H1 (cell line): ENCODE measurements around the gene C19orf47. TPM values are rescaled to one million over a fixed set of nuclear protein-coding genes. Genes with fewer than 3 reads are reported as not detected.

ENCODE experiments used
- CTCF ChIA-PET: fragments of 300-600 bp; sonication (Branson Sonifier 250); formaldehyde crosslinking; loops from one replicate; lab custom pipeline; 2021; ENCODE audit not compliant: partially characterized antibody; lab: Charles Lee
- POLR2A ChIA-PET: fragments of 300-600 bp; sonication (Branson Sonifier 250); formaldehyde crosslinking; loops from one replicate; lab custom pipeline; 2021; ENCODE audit warnings: inconsistent platforms; ENCODE audit not compliant: partially characterized antibody; lab: Charles Lee
- DNase-seq, 2 experiments: peaks; one replicate each; pipeline versions ENCODE4 v3.0.0 to v3.0.0-alpha.2; 2010 to 2022; ENCODE audit warnings: low spot score in 2 of 2, low read depth in 1 of 2, mixed read lengths in 1 of 2
- FAIRE-seq: peaks from 2 replicates; lab custom pipeline; 2011; peaks lifted over from hg19 to GRCh38; lab: Jason Lieb, UNC
- H2AFZ ChIP-seq: 2 replicates; pipeline ENCODE4 v1.8.1; 2012; ENCODE audit warnings: low read length, inconsistent platforms
- H2AK5ac ChIP-seq: 2 replicates; pipeline ENCODE4 v1.6.1; 2013; ENCODE audit warnings: low read depth, low read length
- H2BK120ac ChIP-seq: replicated peaks from 2 replicates; pipeline ENCODE3; 2013; ENCODE audit warnings: low read depth, low read length, inconsistent platforms
- H2BK12ac ChIP-seq: 2 replicates; pipeline ENCODE4 v1.6.1; 2013; ENCODE audit warnings: low read depth, low read length
- H2BK15ac ChIP-seq: 2 replicates; pipeline ENCODE4 v1.6.1; 2013; ENCODE audit warnings: low read length
- H2BK20ac ChIP-seq: 2 replicates; pipeline ENCODE4 v1.6.1; 2013; ENCODE audit warnings: low read length
- H2BK5ac ChIP-seq: 2 replicates; pipeline ENCODE4 v1.6.1; 2013; ENCODE audit warnings: low read depth, low read length
- H3K14ac ChIP-seq: 2 replicates; pipeline ENCODE4 v1.6.1; 2013; ENCODE audit warnings: inconsistent platforms; ENCODE audit not compliant: insufficient read length
- H3K18ac ChIP-seq: 2 replicates; pipeline ENCODE4 v1.6.1; 2013; ENCODE audit warnings: low read length; ENCODE audit errors: extremely low read depth
- H3K23ac ChIP-seq: 2 replicates; pipeline ENCODE4 v1.6.1; 2013; ENCODE audit warnings: inconsistent platforms; ENCODE audit not compliant: insufficient read length
- H3K23me2 ChIP-seq: 2 replicates; pipeline ENCODE4 v1.6.1; 2013; ENCODE audit warnings: low read depth, low read length
- H3K27ac ChIP-seq: 2 replicates; pipeline ENCODE4 v1.6.1; 2011; ENCODE audit warnings: low read depth, low read length, inconsistent platforms
- H3K27me3 ChIP-seq, 4 experiments: replicated peaks in 1 of 4; 1 replicate in 1 of 4; 2 replicates in 3 of 4; pipeline versions ENCODE4 v1.6.1 to v1.8.1; 2011 to 2013; ENCODE audit warnings: low read length in 3 of 4, mild to moderate bottlenecking in 3 of 4, inconsistent platforms in 2 of 4, mixed read lengths in 2 of 4, moderate library complexity in 1 of 4; ENCODE audit not compliant: control insufficient read depth in 3 of 4, insufficient read depth in 3 of 4; ENCODE audit errors: extremely low read depth in 1 of 4
- H3K36me3 ChIP-seq, 4 experiments: 2 replicates each; pipeline versions ENCODE4 v1.6.1 to v1.8.1; 2011 to 2013; ENCODE audit warnings: mild to moderate bottlenecking in 4 of 4, low read length in 3 of 4, moderate library complexity in 2 of 4, control low read depth in 1 of 4, inconsistent platforms in 1 of 4; ENCODE audit not compliant: insufficient read depth in 4 of 4, control insufficient read depth in 2 of 4
- H3K4ac ChIP-seq: replicated peaks from 2 replicates; pipeline ENCODE3; 2013; ENCODE audit warnings: low read length, low read depth, mixed read lengths, inconsistent platforms; ENCODE audit not compliant: insufficient read length
- H3K4me1 ChIP-seq, 4 experiments: replicated peaks in 1 of 4; 1 replicate in 1 of 4; 2 replicates in 3 of 4; pipeline versions ENCODE4 v1.6.1 to v1.8.1; 2011 to 2013; ENCODE audit warnings: low read length in 3 of 4, inconsistent platforms in 2 of 4, mixed read lengths in 1 of 4; ENCODE audit not compliant: insufficient read depth in 4 of 4, control insufficient read depth in 3 of 4
- H3K4me2 ChIP-seq, 2 experiments: 2 replicates each; pipeline versions ENCODE4 v1.6.1 to v1.8.1; 2011 to 2013; ENCODE audit warnings: low read depth in 2 of 2, low read length in 2 of 2, control low read depth in 1 of 2, inconsistent platforms in 1 of 2, mild to moderate bottlenecking in 1 of 2; ENCODE audit not compliant: insufficient read depth in 1 of 2
- H3K4me3 ChIP-seq, 4 experiments: fragments of 200-600, 300-600 bp in 1 of 4; sonication (generic), shearing (Covaris generic), sonication (Bioruptor Twin) in 1 of 4; 2 replicates each; pipeline versions ENCODE4 v1.5.1 to v1.8.1; 2011 to 2016; ENCODE audit warnings: low read length in 4 of 4, low read depth in 3 of 4, control low read depth in 2 of 4, inconsistent platforms in 2 of 4, mild to moderate bottlenecking in 2 of 4, mixed read lengths in 1 of 4, moderate library complexity in 1 of 4; ENCODE audit not compliant: insufficient read depth in 2 of 4; ENCODE audit errors: extremely low read depth in 1 of 4
- H3K56ac ChIP-seq: replicated peaks from 2 replicates; pipeline ENCODE3; 2013; ENCODE audit warnings: low read depth, mild to moderate bottlenecking, mixed read lengths, low read length, inconsistent platforms; ENCODE audit not compliant: insufficient read length
- H3K79me1 ChIP-seq: 2 replicates; pipeline ENCODE4 v1.6.1; 2013; ENCODE audit warnings: low read depth, low read length, control low read depth
- H3K79me2 ChIP-seq, 2 experiments: 2 replicates each; pipeline versions ENCODE4 v1.6.1 to v1.8.1; 2012 to 2013; ENCODE audit warnings: low read length in 2 of 2, mild to moderate bottlenecking in 2 of 2, inconsistent platforms in 1 of 2; ENCODE audit not compliant: insufficient read depth in 2 of 2, control insufficient read depth in 1 of 2
- H3K9ac ChIP-seq, 4 experiments: replicated peaks in 1 of 4; 1 replicate in 1 of 4; 2 replicates in 3 of 4; pipeline versions ENCODE4 v1.6.1 to v1.8.1; 2011 to 2013; ENCODE audit warnings: low read depth in 3 of 4, low read length in 3 of 4, control low read depth in 2 of 4, mild to moderate bottlenecking in 2 of 4, moderate library complexity in 2 of 4, inconsistent platforms in 1 of 4; ENCODE audit errors: extremely low read depth in 1 of 4
- H3K9me3 ChIP-seq, 2 experiments: 2 replicates each; pipeline versions ENCODE4 v1.6.1 to v1.8.1; 2012 to 2013; ENCODE audit warnings: mild to moderate bottlenecking in 2 of 2, moderate library complexity in 2 of 2, control low read depth in 1 of 2, inconsistent platforms in 1 of 2, low read depth in 1 of 2, low read length in 1 of 2, mixed read lengths in 1 of 2; ENCODE audit not compliant: insufficient read depth in 2 of 2
- H4K20me1 ChIP-seq, 2 experiments: replicated peaks in 1 of 2; 2 replicates each; pipeline versions ENCODE3 to v1.8.1; 2011 to 2013; ENCODE audit warnings: inconsistent platforms in 2 of 2, low read length in 2 of 2, mild to moderate bottlenecking in 1 of 2; ENCODE audit not compliant: insufficient read depth in 2 of 2, control insufficient read depth in 1 of 2
- H4K5ac ChIP-seq: 2 replicates; pipeline ENCODE4 v1.6.1; 2013; ENCODE audit warnings: low read length, low read depth, mixed read lengths, inconsistent platforms; ENCODE audit not compliant: insufficient read length
- H4K8ac ChIP-seq: 2 replicates; pipeline ENCODE4 v1.8.0; 2013; ENCODE audit warnings: mild to moderate bottlenecking, moderate library complexity, low read length, inconsistent platforms; ENCODE audit not compliant: insufficient read depth; ENCODE audit errors: extremely low read depth
- H4K91ac ChIP-seq: replicated peaks from 2 replicates; pipeline ENCODE3; 2013; ENCODE audit warnings: low read length, mixed read lengths, inconsistent platforms; ENCODE audit not compliant: insufficient read length
- BCL11A ChIP-seq, 2 experiments: IDR thresholded peaks; one replicate each; pipeline ENCODE4 v1.6.1; 2011; ENCODE audit warnings: low read depth in 2 of 2, low read length in 2 of 2, mild to moderate bottlenecking in 2 of 2
- EZH2 ChIP-seq: fragments of 200-600 bp; sonication (generic); IDR thresholded peaks from 2 replicates; pipeline ENCODE4 v1.7.1; 2012; ENCODE audit warnings: low read depth, mild to moderate bottlenecking, moderate library complexity, low read length, inconsistent platforms; ENCODE audit not compliant: severe bottlenecking
- HDAC2 ChIP-seq, 2 experiments: fragments of 300-600 bp in 1 of 2; sonication (generic) in 1 of 2; IDR thresholded peaks; 2 replicates each; pipeline ENCODE4 v1.6.1; 2011 to 2012; ENCODE audit warnings: low read depth in 2 of 2, low read length in 2 of 2, mild to moderate bottlenecking in 2 of 2, moderate library complexity in 2 of 2, borderline replicate concordance in 1 of 2, inconsistent platforms in 1 of 2
- HDAC6 ChIP-seq: IDR thresholded peaks from one replicate; pipeline ENCODE4 v1.7.1; 2012; ENCODE audit warnings: low read depth, mild to moderate bottlenecking, inconsistent platforms, low read length, moderate library complexity
- MAFK ChIP-seq: IDR thresholded peaks from 2 replicates; pipeline ENCODE4 v1.6.1; 2012; ENCODE audit warnings: low read depth, mild to moderate bottlenecking, improper control_type of control experiment, low read length
- POLR2A ChIP-seq, 2 experiments: IDR thresholded peaks; 1 replicate in 1 of 2; 2 replicates in 1 of 2; pipeline ENCODE4 v1.6.1; 2011; ENCODE audit warnings: low read depth in 2 of 2, low read length in 2 of 2, mild to moderate bottlenecking in 2 of 2; ENCODE audit errors: control extremely low read depth in 1 of 2
- POU5F1 ChIP-seq: IDR thresholded peaks from 2 replicates; pipeline ENCODE4 v1.6.1; 2011; ENCODE audit warnings: low read depth, mild to moderate bottlenecking, low read length, moderate library complexity
- SRF ChIP-seq: IDR thresholded peaks from 2 replicates; pipeline ENCODE4 v1.6.1; 2011; ENCODE audit warnings: mild to moderate bottlenecking, low read depth, low read length, moderate library complexity
- SUZ12 ChIP-seq: fragments of 200-600 bp; sonication (generic); IDR thresholded peaks from 2 replicates; pipeline ENCODE4 v1.6.1; 2012; ENCODE audit warnings: mild to moderate bottlenecking, inconsistent platforms, low read length, moderate library complexity, mixed read lengths
- TEAD4 ChIP-seq: IDR thresholded peaks from 2 replicates; pipeline ENCODE4 v1.6.1; 2012; ENCODE audit warnings: low read depth, low read length, inconsistent platforms, mixed read lengths
- ZNF274 ChIP-seq: IDR thresholded peaks from 2 replicates; pipeline ENCODE4 v1.7.0; 2012; ENCODE audit warnings: low read length, borderline replicate concordance; ENCODE audit errors: extremely low read depth
- WGBS, 2 experiments: shearing (Covaris generic) in 1 of 2; methylation state at CpG; one replicate each; pipeline versions ENCODE4 v1.1.6 to v1.1.7; 2013 to 2015; ENCODE audit warnings: low lambda C conversion rate in 2 of 2, mixed read lengths in 2 of 2, inconsistent platforms in 1 of 2, low coverage in 1 of 2, missing lambda C conversion rate in 1 of 2; ENCODE audit not compliant: insufficient replicate concordance in 2 of 2, insufficient coverage in 1 of 2, insufficient read length in 1 of 2; ENCODE audit errors: extremely low coverage in 1 of 2, missing lambda C conversion rate in 1 of 2; 5-methylcytosine and 5-hydroxymethylcytosine counted together
- polyA plus RNA-seq, 7 experiments: library from polyadenylated mRNA; depleted of rRNA in 3 of 7; stranded (reverse) in 5 of 7; unstranded in 2 of 7; fragments of >200 nt in 5 of 7; fragments of 200-250 nt in 2 of 7; gene quantifications; 1 replicate in 5 of 7; 2 replicates in 1 of 7; 4 replicates in 1 of 7; pipeline versions ENCODE4 v1.2.1 to v1.2.3, GENCODE V29; 2011 to 2013; ENCODE audit warnings: missing spikeins in 2 of 7, mixed read lengths in 2 of 7
- total RNA-seq: library from RNA; stranded (reverse); fragmentation: NEBNext Ultra II Directional; extraction: Animal tissue kit (Norgen Biotek cat#: 25700); gene quantifications from 2 replicates; pipeline ENCODE4 v1.2.1, GENCODE V29; 2021
- TF ChIP-seq, protein P1 (sequence below): IDR thresholded peaks from 2 replicates; pipeline ENCODE4 v1.6.1; 2012; ENCODE audit warnings: low read length, inconsistent platforms

The C19orf47 gene
- total and polyA plus RNA-seq, 2 of the 8 experiments (the other 6 are each of a cell fraction or from before 2014, with no cell fraction given), result 17.8 to 27.3 TPM

GRCh38 chr19:40365010-40365409, 16.8 kb upstream of the C19orf47 start:
- peak overlapping the region in 3 of 4 experiments; percentile 29 to 76 (median 59); a peak in 5 of 8 replicates for H3K4me3 ChIP-seq
- H2AK5ac ChIP-seq, result no peak overlapping the region
- H4K8ac ChIP-seq, result no peak overlapping the region; the same call in 1 of the 2 replicates
- no peak overlapping the region for H3K27ac ChIP-seq
- no peak overlapping the region for H3K18ac ChIP-seq
- H3K9me3 ChIP-seq, result no peaks in the 10 kb centered on the region
- H3K9ac ChIP-seq, result no peak overlapping the region
- H2BK120ac ChIP-seq, result no peak overlapping the region
- no peaks in the 10 kb centered on the region for H3K27me3 ChIP-seq
- no peak overlapping the region for H2BK12ac ChIP-seq
- 86% methylated on average over 3 of the region's 3 CpGs; no CpG with 5 or more reads in 1 of the 2 experiments for WGBS, 2 experiments
- H4K91ac ChIP-seq, result no peak overlapping the region
- peaks cover 0 to 19% (median 6%) of the 10 kb centered on the region in 4 experiments; a peak in 6 of 8 replicates for H3K36me3 ChIP-seq
- no peaks in the 10 kb centered on the region for H3K79me2 ChIP-seq
- no peak overlapping the region for H4K5ac ChIP-seq
- no peak overlapping the region; the same call in 1 of the 2 replicates for H2BK15ac ChIP-seq
- H3K14ac ChIP-seq, result no peak overlapping the region
- POLR2A ChIA-PET, result interaction anchor here (0.6 to 2.8 kb wide), 5 partner anchors 9 to 56 kb away, joined by 3 to 9 read pairs (median 5); no protein-coding TSS in a partner anchor
- H2BK5ac ChIP-seq, result no peak overlapping the region
- FAIRE-seq (no peak), DNase-seq (no peak)
- no peak overlapping the region for H3K56ac ChIP-seq
- H2BK20ac ChIP-seq, result no peak overlapping the region
- peak overlapping the region; percentile 76 to 89; a peak in 2 of 4 replicates for H3K4me2 ChIP-seq
- no peak overlapping the region for H3K23ac ChIP-seq
- H3K23me2 ChIP-seq, result peaks cover 2% of the 10 kb centered on the region
- peaks cover 0 to 16% (median 10%) of the 10 kb centered on the region in 4 experiments; a peak in 6 of 7 replicates for H3K4me1 ChIP-seq
- H4K20me1 ChIP-seq, result peaks cover 0 to 3% of the 10 kb centered on the region in 2 experiments
- CTCF ChIA-PET, result interaction anchor here (1.0 to 4.0 kb wide), 4 partner anchors 16 to 60 kb away, joined by 3 to 19 read pairs (median 7); partner anchors contain the start of genes C19orf47 and PLD3
- H3K79me1 ChIP-seq, result no peaks in the 10 kb centered on the region
- no peak overlapping the region for H2AFZ ChIP-seq
- H3K4ac ChIP-seq, result no peak overlapping the region
- TF ChIP-seq, protein P1, sequence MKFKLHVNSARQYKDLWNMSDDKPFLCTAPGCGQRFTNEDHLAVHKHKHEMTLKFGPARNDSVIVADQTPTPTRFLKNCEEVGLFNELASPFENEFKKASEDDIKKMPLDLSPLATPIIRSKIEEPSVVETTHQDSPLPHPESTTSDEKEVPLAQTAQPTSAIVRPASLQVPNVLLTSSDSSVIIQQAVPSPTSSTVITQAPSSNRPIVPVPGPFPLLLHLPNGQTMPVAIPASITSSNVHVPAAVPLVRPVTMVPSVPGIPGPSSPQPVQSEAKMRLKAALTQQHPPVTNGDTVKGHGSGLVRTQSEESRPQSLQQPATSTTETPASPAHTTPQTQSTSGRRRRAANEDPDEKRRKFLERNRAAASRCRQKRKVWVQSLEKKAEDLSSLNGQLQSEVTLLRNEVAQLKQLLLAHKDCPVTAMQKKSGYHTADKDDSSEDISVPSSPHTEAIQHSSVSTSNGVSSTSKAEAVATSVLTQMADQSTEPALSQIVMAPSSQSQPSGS, result no peak
- TF ChIP-seq SRF, result no peak
- TF ChIP-seq MAFK, result no peak
- no peak for TF ChIP-seq BCL11A (IDR thresholded peaks at IDR 0.05; ENCODE audit: low read depth in 2 of 2, low read length in 2 of 2)
- TF ChIP-seq ZNF274, result no peak
- TF ChIP-seq HDAC6, result no peak
- no peak for TF ChIP-seq POU5F1
- TF ChIP-seq TEAD4, result no peak
- TF ChIP-seq EZH2, result no peak
- TF ChIP-seq POLR2A (IDR thresholded peaks at IDR 0.05; ENCODE audit: control extremely low read depth in 1 of 2, low read depth in 2 of 2, low read length in 2 of 2), result no peak
- TF ChIP-seq SUZ12, result no peak
- no peak for TF ChIP-seq HDAC2 (IDR thresholded peaks at IDR 0.05; ENCODE audit: borderline replicate concordance in 1 of 2, low read depth in 2 of 2, low read length in 2 of 2)
